Ovary (tissue), 3 donors: ENCODE data around the gene HIRA.

Source experiments
- CTCF ChIP-seq, 3 donors: fragments of 450-650 bp in 2 of 3; fragments of 200-600 bp in 1 of 3; IDR thresholded peaks; one replicate each; pipeline versions ENCODE4 v1.5.1 to v1.8.0; 2016 to 2022; ENCODE audit warnings: antibody characterized with exemption in 3 of 3, mild to moderate bottlenecking in 1 of 3
- POLR2A ChIP-seq: fragments of 450-650 bp; IDR thresholded peaks from one replicate; pipeline ENCODE4 v1.6.1; 2017; ENCODE audit warnings: antibody characterized with exemption, mild to moderate bottlenecking, moderate library complexity
- donor health status: DM: no; HTN: no; CAD: no.

DNA sequence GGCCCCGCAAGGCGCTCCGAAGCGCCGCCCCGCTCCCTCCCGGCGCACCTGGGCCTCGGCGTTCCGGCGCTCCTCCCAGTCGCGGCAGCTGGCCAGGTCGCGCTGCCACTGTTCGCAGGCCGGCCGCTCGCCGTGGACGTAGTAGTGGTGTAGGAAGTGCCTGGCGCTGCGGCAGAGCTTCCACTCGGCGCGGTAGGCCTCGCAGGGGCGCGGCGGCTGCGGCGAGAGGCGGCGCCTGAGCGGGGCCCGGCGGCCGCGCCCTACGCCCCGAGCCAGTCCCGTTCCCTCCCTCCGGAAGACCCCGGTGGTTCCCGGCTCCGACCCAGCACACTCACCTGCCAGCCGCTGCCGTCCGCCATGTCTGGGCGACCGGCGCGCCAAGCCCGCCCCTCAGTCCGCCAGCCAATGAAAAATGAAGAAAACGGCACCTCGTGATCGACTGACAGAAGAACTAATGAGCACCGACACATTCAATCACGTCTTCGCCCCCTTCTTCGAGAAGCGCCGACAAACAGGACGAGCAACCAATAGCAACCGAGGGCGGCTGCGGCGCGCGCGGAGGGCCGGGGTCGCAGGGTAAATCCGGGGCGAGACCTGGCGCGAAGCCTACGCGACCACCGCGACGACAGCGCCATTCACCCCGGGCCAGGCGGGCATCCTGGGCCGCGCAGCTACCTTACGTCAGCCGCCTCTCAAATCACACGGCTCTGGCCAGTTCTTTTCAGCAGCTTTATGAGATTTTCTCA is 16.0 kb upstream of the HIRA start, which contains the start of gene C22orf39:
- TF ChIP-seq CTCF (IDR thresholded peaks at IDR 0.05) (no peak), POLR2A (peak; percentile 87)
